H9 (cell line): ENCODE measurements around the gene QSOX2. TPM values are rescaled to one million over a fixed set of nuclear protein-coding genes. Genes with fewer than 3 reads are reported as not detected.

Experiments used
- DNase-seq: peaks from one replicate; pipeline ENCODE4 v3.0.0-alpha.2; 2017
- H2AFZ ChIP-seq: one replicate; pipeline ENCODE4 v1.6.1; 2013; ENCODE audit warnings: mild to moderate bottlenecking, low read length, control low read depth, moderate library complexity
- H2AK5ac ChIP-seq: 2 replicates; pipeline ENCODE4 v1.6.1; 2013; ENCODE audit warnings: low read length, control low read depth, mixed read lengths; ENCODE audit not compliant: insufficient read length
- H2BK120ac ChIP-seq: one replicate; pipeline ENCODE4 v1.6.1; 2013; ENCODE audit warnings: low read depth, mild to moderate bottlenecking, low read length, control low read depth, inconsistent platforms; ENCODE audit not compliant: poor library complexity, severe bottlenecking
- H2BK12ac ChIP-seq: 2 replicates; pipeline ENCODE4 v1.6.1; 2013; ENCODE audit warnings: low read length, control low read depth, mixed read lengths, low read depth; ENCODE audit not compliant: insufficient read length
- H2BK15ac ChIP-seq: 2 replicates; pipeline ENCODE4 v1.6.1; 2013; ENCODE audit warnings: low read depth, low read length, control low read depth
- H2BK20ac ChIP-seq: one replicate; pipeline ENCODE4 v1.6.1; 2013; ENCODE audit warnings: low read depth, mild to moderate bottlenecking, low read length, control low read depth, inconsistent platforms; ENCODE audit not compliant: poor library complexity, severe bottlenecking
- H2BK5ac ChIP-seq: 2 replicates; pipeline ENCODE4 v1.6.1; 2013; ENCODE audit warnings: low read length, control low read depth, mixed read lengths; ENCODE audit not compliant: insufficient read length
- H3K14ac ChIP-seq: 2 replicates; pipeline ENCODE4 v1.6.1; 2013; ENCODE audit warnings: low read length, control low read depth; ENCODE audit not compliant: insufficient read depth
- H3K18ac ChIP-seq: 2 replicates; pipeline ENCODE4 v1.6.1; 2013; ENCODE audit warnings: low read depth, mild to moderate bottlenecking, mixed read lengths, low read length, control low read depth; ENCODE audit not compliant: insufficient read length
- H3K23ac ChIP-seq: 2 replicates; pipeline ENCODE4 v1.6.1; 2013; ENCODE audit warnings: low read length, control low read depth, mixed read lengths, low read depth; ENCODE audit not compliant: insufficient read length
- H3K23me2 ChIP-seq: 2 replicates; pipeline ENCODE4 v1.6.1; 2013; ENCODE audit warnings: low read depth, mild to moderate bottlenecking, mixed read lengths, low read length, control low read depth; ENCODE audit not compliant: insufficient read length, poor library complexity, severe bottlenecking
- H3K27ac ChIP-seq: 2 replicates; pipeline ENCODE4 v1.5.1; 2013; ENCODE audit warnings: low read length, control low read depth, mixed read lengths, low read depth; ENCODE audit not compliant: insufficient read length
- H3K27me3 ChIP-seq: 2 replicates; pipeline ENCODE4 v1.6.1; 2013; ENCODE audit warnings: low read length, control low read depth, inconsistent platforms; ENCODE audit not compliant: insufficient read depth
- H3K4ac ChIP-seq: 2 replicates; pipeline ENCODE4 v1.6.1; 2013; ENCODE audit warnings: low read depth, mild to moderate bottlenecking, control low read depth, inconsistent platforms, low read length, moderate library complexity
- H3K4me1 ChIP-seq: 2 replicates; pipeline ENCODE4 v1.6.1; 2013; ENCODE audit warnings: low read length, control low read depth, inconsistent platforms; ENCODE audit not compliant: insufficient read depth
- H3K4me2 ChIP-seq: 2 replicates; pipeline ENCODE4 v1.6.1; 2013; ENCODE audit warnings: low read length, control low read depth, mixed read lengths; ENCODE audit not compliant: insufficient read length, insufficient read depth
- H3K56ac ChIP-seq: 2 replicates; pipeline ENCODE4 v1.6.1; 2013; ENCODE audit warnings: low read depth, mild to moderate bottlenecking, mixed read lengths, low read length, control low read depth; ENCODE audit not compliant: insufficient read length
- H3K79me1 ChIP-seq: 2 replicates; pipeline ENCODE4 v1.6.1; 2013; ENCODE audit warnings: low read depth, mild to moderate bottlenecking, moderate library complexity, low read length, control low read depth, inconsistent platforms; ENCODE audit not compliant: insufficient read depth, poor library complexity, severe bottlenecking
- H3K79me2 ChIP-seq: 2 replicates; pipeline ENCODE4 v1.6.1; 2013; ENCODE audit warnings: low read length, control low read depth, inconsistent platforms; ENCODE audit not compliant: insufficient read depth
- H3K9ac ChIP-seq: 2 replicates; pipeline ENCODE4 v1.6.1; 2013; ENCODE audit warnings: low read length, control low read depth, mixed read lengths; ENCODE audit not compliant: insufficient read length; ENCODE audit errors: extremely low read depth
- H3K9me3 ChIP-seq: one replicate; pipeline ENCODE4 v1.6.1; 2013; ENCODE audit warnings: low read depth, low read length, inconsistent platforms; ENCODE audit not compliant: control insufficient read depth
- H3T11ph ChIP-seq: one replicate; pipeline ENCODE4 v1.6.1; 2013; ENCODE audit warnings: mild to moderate bottlenecking, low read length, control low read depth, inconsistent platforms
- H4K20me1 ChIP-seq: one replicate; pipeline ENCODE4 v1.6.1; 2013; ENCODE audit not compliant: control insufficient read depth, insufficient read length, insufficient read depth
- H4K5ac ChIP-seq: 2 replicates; pipeline ENCODE4 v1.6.1; 2013; ENCODE audit warnings: low read depth, mild to moderate bottlenecking, mixed read lengths, low read length, control low read depth; ENCODE audit not compliant: insufficient read length
- H4K8ac ChIP-seq: replicated peaks from 2 replicates; pipeline ENCODE4 v1.6.1; 2013; ENCODE audit warnings: low read length, control low read depth, mixed read lengths, low read depth; ENCODE audit not compliant: insufficient read length
- H4K91ac ChIP-seq: 2 replicates; pipeline ENCODE4 v1.6.1; 2013; ENCODE audit warnings: low read depth, mild to moderate bottlenecking, moderate library complexity, mixed read lengths, low read length, control low read depth; ENCODE audit not compliant: insufficient read length
- H3K27ac Mint-ChIP-seq, 3 experiments: 2 replicates in 2 of 3; 3 replicates in 1 of 3; pipeline ENCODE4 v1.8.0; 2020 to 2021; ENCODE audit warnings: mixed read lengths in 3 of 3, mild to moderate bottlenecking in 1 of 3, moderate library complexity in 1 of 3
- H3K27me3 Mint-ChIP-seq: 2 replicates; pipeline ENCODE4 v1.8.0; 2021; ENCODE audit warnings: low read depth, mild to moderate bottlenecking, moderate library complexity, mixed read lengths
- H3K36me3 Mint-ChIP-seq, 3 experiments: 2 replicates in 2 of 3; 3 replicates in 1 of 3; pipeline ENCODE4 v1.8.0; 2020 to 2021; ENCODE audit warnings: low read depth in 3 of 3, mixed read lengths in 3 of 3; ENCODE audit not compliant: insufficient read depth in 1 of 3
- H3K4me1 Mint-ChIP-seq, 2 experiments: 2 replicates each; pipeline ENCODE4 v1.8.0; 2020; ENCODE audit warnings: mixed read lengths in 2 of 2
- H3K4me3 Mint-ChIP-seq, 2 experiments: 2 replicates in 1 of 2; 3 replicates in 1 of 2; pipeline ENCODE4 v1.8.0; 2020 to 2021; ENCODE audit warnings: mild to moderate bottlenecking in 2 of 2, mixed read lengths in 2 of 2, moderate library complexity in 1 of 2
- H3K9me3 Mint-ChIP-seq, 2 experiments: 2 replicates in 1 of 2; 3 replicates in 1 of 2; pipeline ENCODE4 v1.8.0; 2020; ENCODE audit warnings: mild to moderate bottlenecking in 2 of 2, mixed read lengths in 2 of 2, moderate library complexity in 1 of 2
- WGBS: extraction: QIAGEN DNeasy Blood & Tissue Kit; methylation state at CpG from one replicate; pipeline ENCODE4 v1.1.7; 2013; ENCODE audit warnings: missing lambda C conversion rate, low lambda C conversion rate, mixed read lengths; ENCODE audit not compliant: insufficient read length; ENCODE audit errors: extremely low coverage; 5-methylcytosine and 5-hydroxymethylcytosine counted together
- total RNA-seq: library from RNA; stranded (reverse); gene quantifications from 2 replicates; pipeline ENCODE4 v1.2.1, GENCODE V29; 2021
- TF ChIP-seq, protein P1 (sequence below): fragments of 200-600 bp; sonication (generic); conservative IDR thresholded peaks from 3 replicates; pipeline ENCODE4 v1.8.0; 2021; ENCODE audit warnings: antibody characterized with exemption, mild to moderate bottlenecking

QSOX2 gene
- total RNA-seq, 1 experiment from 2014 or later, result 25.8 TPM

DNA sequence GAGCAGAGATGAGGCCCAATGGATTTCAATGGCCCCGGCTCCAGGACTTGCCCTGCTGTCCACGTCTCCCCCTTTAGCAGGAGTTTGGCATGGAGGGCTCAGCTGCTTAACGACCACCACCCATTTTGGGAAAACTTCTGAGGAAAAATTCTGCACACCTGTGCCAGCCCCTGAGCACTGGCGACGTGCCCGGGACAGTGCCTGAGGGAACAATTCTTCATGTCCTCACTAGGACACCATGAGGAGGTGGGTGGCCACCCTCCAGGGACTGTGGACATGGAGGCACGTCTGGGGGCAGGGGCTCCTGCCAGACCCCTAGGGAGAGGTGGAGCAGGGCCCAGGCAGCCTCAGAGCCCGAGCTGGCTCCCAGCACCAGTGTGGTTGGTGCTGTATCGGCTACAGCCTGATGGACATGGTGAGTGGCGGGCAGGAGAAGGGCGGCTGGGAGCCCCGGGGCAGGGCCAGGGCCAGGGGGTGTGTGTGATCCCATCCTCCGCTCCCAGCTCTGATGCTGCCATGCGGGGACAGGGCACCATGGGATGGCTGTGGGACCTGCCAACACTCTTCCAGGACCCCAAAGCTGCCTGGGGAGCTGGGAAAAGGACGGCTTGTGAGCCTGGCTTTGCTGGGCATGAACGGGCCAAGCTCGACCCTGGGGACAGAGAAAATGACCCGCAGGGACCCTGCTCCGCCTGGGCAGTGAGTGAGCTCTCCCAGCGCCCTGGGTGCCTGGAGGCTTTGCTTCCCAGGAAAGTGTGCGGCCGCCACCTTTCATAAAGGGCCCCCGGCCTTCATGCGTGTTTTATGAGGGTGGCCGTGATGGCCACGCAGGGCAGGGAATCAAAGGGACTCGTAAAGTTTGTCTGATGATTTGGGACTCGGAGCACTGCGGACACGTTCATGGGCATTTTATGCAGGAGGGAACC, 3.6 kb upstream of the QSOX2 start:
- Histone ChIP-seq H2AK5ac (no peak overlapping the region), H2BK12ac (no peak overlapping the region), H3T11ph (no peak overlapping the region), H3K4me1 (0 out of 2 replicates have a peak, but pooled peaks cover 4% of the 10 kb centered on the region), H4K20me1 (no peaks in the 10 kb centered on the region), H2BK120ac (no peak overlapping the region), H3K14ac (no peak overlapping the region), H3K9me3 (no peaks in the 10 kb centered on the region), H3K4me2 (no peak overlapping the region), H3K18ac (no peak overlapping the region), H3K9ac (no peak overlapping the region), H4K5ac (no peak overlapping the region), H3K23ac (no peak overlapping the region), H2BK20ac (no peak overlapping the region), H2AFZ (no peak overlapping the region), H3K4ac (no peak overlapping the region), H2BK15ac (no peak overlapping the region), H3K23me2 (peaks cover 5% of the 10 kb centered on the region), H3K79me2 (peaks cover 2% of the 10 kb centered on the region; the same call in 1 of the 2 replicates), H2BK5ac (no peak overlapping the region), H4K8ac (no peak overlapping the region), H3K79me1 (no peaks in the 10 kb centered on the region), H3K27ac (no peak overlapping the region), H3K27me3 (no peaks in the 10 kb centered on the region), H3K56ac (no peak overlapping the region), H4K91ac (no peak overlapping the region)
- no peak for DNase-seq
- Mint-ChIP-seq H3K4me3 (no peak overlapping the region; a peak in 1 of 5 replicates), H3K9me3 (no peaks in the 10 kb centered on the region; a peak in 1 of 5 replicates), H3K27me3 (peaks cover 18% of the 10 kb centered on the region), H3K27ac (0 out of 7 replicates have a peak overlapping the region, but pooled peaks of 1 of the 3 experiments have one; percentile 7), H3K36me3 (peaks cover 0 to 5% (median 0%) of the 10 kb centered on the region in 3 experiments; a peak in 1 of 7 replicates), H3K4me1 (peaks cover 18 to 38% of the 10 kb centered on the region in 2 experiments)
- TF ChIP-seq, protein P1, sequence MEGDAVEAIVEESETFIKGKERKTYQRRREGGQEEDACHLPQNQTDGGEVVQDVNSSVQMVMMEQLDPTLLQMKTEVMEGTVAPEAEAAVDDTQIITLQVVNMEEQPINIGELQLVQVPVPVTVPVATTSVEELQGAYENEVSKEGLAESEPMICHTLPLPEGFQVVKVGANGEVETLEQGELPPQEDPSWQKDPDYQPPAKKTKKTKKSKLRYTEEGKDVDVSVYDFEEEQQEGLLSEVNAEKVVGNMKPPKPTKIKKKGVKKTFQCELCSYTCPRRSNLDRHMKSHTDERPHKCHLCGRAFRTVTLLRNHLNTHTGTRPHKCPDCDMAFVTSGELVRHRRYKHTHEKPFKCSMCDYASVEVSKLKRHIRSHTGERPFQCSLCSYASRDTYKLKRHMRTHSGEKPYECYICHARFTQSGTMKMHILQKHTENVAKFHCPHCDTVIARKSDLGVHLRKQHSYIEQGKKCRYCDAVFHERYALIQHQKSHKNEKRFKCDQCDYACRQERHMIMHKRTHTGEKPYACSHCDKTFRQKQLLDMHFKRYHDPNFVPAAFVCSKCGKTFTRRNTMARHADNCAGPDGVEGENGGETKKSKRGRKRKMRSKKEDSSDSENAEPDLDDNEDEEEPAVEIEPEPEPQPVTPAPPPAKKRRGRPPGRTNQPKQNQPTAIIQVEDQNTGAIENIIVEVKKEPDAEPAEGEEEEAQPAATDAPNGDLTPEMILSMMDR, result no peak
- WGBS, result no CpG with 5 or more reads among the region's 30 CpGs
